GM12878 (cell line): ENCODE data around the gene DGKB. TPM values are rescaled to one million over a fixed set of nuclear protein-coding genes. Genes with fewer than 3 reads are reported as not detected.

Experiments used
- ATAC-seq: fragments of 200-7000 bp; cut with Tn5 transposase; 3 replicates; pipeline ENCODE4 v1.9.1; 2020; ENCODE audit warnings: mild to moderate bottlenecking, moderate library complexity
- BruUV-seq: library from RNA; stranded (reverse); fragments of 400-500 nt; replicated peaks from 2 replicates; lab custom pipeline; 2021; lab: Mats Ljungman, UMichigan
- CTCF ChIA-PET: fragments of 300-600 bp; sonication (Branson Sonifier 250); formaldehyde crosslinking; extraction: SDS; loops from one replicate; lab custom pipeline; 2021; ENCODE audit warnings: inconsistent platforms; lab: Yijun Ruan, JAX
- POLR2A ChIA-PET: fragments of 350-600 bp; formaldehyde crosslinking; extraction: SDS; loops from one replicate; lab custom pipeline; 2021; ENCODE audit warnings: inconsistent platforms; lab: Charles Lee
- RAD21 ChIA-PET: fragments of 300-600 bp; sonication (Branson Sonifier 250); formaldehyde crosslinking; loops from one replicate; lab custom pipeline; 2023; ENCODE audit warnings: antibody characterized with exemption; ENCODE audit not compliant: unreplicated experiment; lab: Charles Lee
- SMC1A ChIA-PET: fragments of 300-600 bp; sonication (Branson Sonifier 250); formaldehyde crosslinking; loops from one replicate; lab custom pipeline; 2023; ENCODE audit not compliant: unreplicated experiment, uncharacterized antibody; lab: Charles Lee
- DNase-seq: peaks from one replicate; pipeline ENCODE4 v3.0.0-alpha.2; 2011; ENCODE audit warnings: low read depth, low spot score
- FAIRE-seq: peaks from 3 replicates; lab custom pipeline; 2011; peaks lifted over from hg19 to GRCh38; lab: Jason Lieb, UNC
- H2AFZ ChIP-seq: 2 replicates; pipeline ENCODE4 v1.6.0; 2011; ENCODE audit warnings: low read depth, low read length, control low read depth; ENCODE audit not compliant: control insufficient read depth
- H3K27ac ChIP-seq: 2 replicates; pipeline ENCODE4 v1.5.1; 2011; ENCODE audit warnings: control low read depth; ENCODE audit not compliant: control insufficient read depth, insufficient read depth
- H3K27me3 ChIP-seq, 2 experiments: replicated peaks in 1 of 2; 2 replicates each; pipeline versions ENCODE4 v1.6.0 to v1.6.1; 2011; ENCODE audit warnings: low read length in 1 of 2; ENCODE audit not compliant: control insufficient read depth in 2 of 2, insufficient read depth in 2 of 2
- H3K36me3 ChIP-seq, 2 experiments: 2 replicates each; pipeline ENCODE4 v1.5.1; 2011; ENCODE audit warnings: low read length in 1 of 2; ENCODE audit not compliant: control insufficient read depth in 2 of 2, insufficient read depth in 2 of 2
- H3K4me1 ChIP-seq: 2 replicates; pipeline ENCODE4 v1.6.1; 2011; ENCODE audit warnings: mild to moderate bottlenecking, low read length, moderate library complexity, mixed read lengths; ENCODE audit not compliant: control insufficient read depth, insufficient read depth
- H3K4me2 ChIP-seq: 2 replicates; pipeline ENCODE4 v1.6.0; 2011; ENCODE audit warnings: control low read depth; ENCODE audit not compliant: control insufficient read depth, insufficient read depth
- H3K4me3 ChIP-seq: fragments of 200-600 bp; sonication (generic); 2 replicates; pipeline ENCODE4 v1.5.1; 2016
- H3K79me2 ChIP-seq: 2 replicates; pipeline ENCODE4 v1.6.0; 2011; ENCODE audit warnings: low read length; ENCODE audit not compliant: control insufficient read depth, insufficient read depth
- H3K9ac ChIP-seq: 2 replicates; pipeline ENCODE4 v1.8.0; 2011; ENCODE audit warnings: low read length, control low read depth, mixed read lengths; ENCODE audit not compliant: control insufficient read depth, insufficient read depth
- H3K9me3 ChIP-seq: replicated peaks from 3 replicates; pipeline ENCODE4 v1.5.1; 2011; ENCODE audit warnings: mild to moderate bottlenecking, low read length; ENCODE audit not compliant: control insufficient read depth, insufficient read depth
- H4K20me1 ChIP-seq: 2 replicates; pipeline ENCODE4 v1.6.0; 2011; ENCODE audit not compliant: control insufficient read depth, insufficient read depth
- ASH2L ChIP-seq: fragments of 300-600, 200-600 bp; sonication (generic); IDR thresholded peaks from 2 replicates; pipeline ENCODE4 v1.6.1; 2017; ENCODE audit warnings: low read depth, mild to moderate bottlenecking, borderline replicate concordance
- BHLHE40 ChIP-seq, 2 experiments: fragments of 450-650 bp in 1 of 2; IDR thresholded peaks; 2 replicates each; pipeline ENCODE4 v1.6.1; 2011 to 2017; ENCODE audit warnings: low read depth in 2 of 2, borderline replicate concordance in 1 of 2, improper control_type of control experiment in 1 of 2, low read length in 1 of 2, mild to moderate bottlenecking in 1 of 2
- CBFB ChIP-seq: IDR thresholded peaks from 2 replicates; pipeline ENCODE4 v1.6.1; 2016; ENCODE audit warnings: antibody characterized with exemption, low read depth
- GABPA ChIP-seq: IDR thresholded peaks from 2 replicates; pipeline ENCODE4 v1.6.1; 2014; ENCODE audit warnings: antibody characterized with exemption, low read depth, mild to moderate bottlenecking, inconsistent platforms
- MAX ChIP-seq: IDR thresholded peaks from 2 replicates; pipeline ENCODE4 v1.6.1; 2012; ENCODE audit warnings: low read depth, low read length, improper control_type of control experiment
- MXI1 ChIP-seq: fragments of 150-350 bp; IDR thresholded peaks from 2 replicates; pipeline ENCODE4 v1.6.1; 2011; ENCODE audit warnings: low read depth, mild to moderate bottlenecking, inconsistent platforms, low read length, improper control_type of control experiment
- PAX5 ChIP-seq: IDR thresholded peaks from 2 replicates; pipeline ENCODE4 v1.6.1; 2011; ENCODE audit warnings: low read depth, low read length, borderline replicate concordance
- PAX8 ChIP-seq: fragments of 450-650 bp; IDR thresholded peaks from 2 replicates; pipeline ENCODE4 v1.6.1; 2017; ENCODE audit warnings: mild to moderate bottlenecking, moderate library complexity
- YBX1 ChIP-seq: fragments of 450-650 bp; IDR thresholded peaks from 2 replicates; pipeline ENCODE4 v1.6.1; 2016; ENCODE audit warnings: antibody characterized with exemption
- ZBTB40 ChIP-seq: fragments of 450-650 bp; IDR thresholded peaks from 2 replicates; pipeline ENCODE4 v1.6.1; 2016; ENCODE audit warnings: mild to moderate bottlenecking, moderate library complexity, borderline replicate concordance
- ZSCAN29 ChIP-seq: fragments of 450-650 bp; IDR thresholded peaks from 2 replicates; pipeline ENCODE4 v1.6.1; 2017; ENCODE audit warnings: mild to moderate bottlenecking, moderate library complexity
- ZZZ3 ChIP-seq: IDR thresholded peaks from 2 replicates; pipeline ENCODE4 v1.6.1; 2011; ENCODE audit warnings: low read depth; ENCODE audit not compliant: control insufficient read depth, insufficient read length
- WGBS: methylation state at CpG from one replicate; pipeline ENCODE4 v1.1.6; 2016; ENCODE audit warnings: low lambda C conversion rate; ENCODE audit not compliant: insufficient replicate concordance, insufficient coverage; ENCODE audit errors: missing lambda C conversion rate; 5-methylcytosine and 5-hydroxymethylcytosine counted together
- in situ Hi-C: fragments of 300-500 bp; cut with MboI; formaldehyde crosslinking; loops from 9 replicates; pipeline ENCODE4 v1.14.3; 2018; ENCODE audit warnings: mixed read lengths
- intact Hi-C: fragments of 100-400 bp; cut with micrococcal nuclease; formaldehyde crosslinking; loops from one replicate; pipeline ENCODE4 v1.14.2; 2022; ENCODE audit not compliant: unreplicated experiment
- polyA plus RNA-seq, 11 experiments: library from polyadenylated mRNA; depleted of rRNA in 4 of 11; unstranded in 6 of 11; stranded (reverse) in 5 of 11; fragments of >200 nt; fragmentation: Nextera tagmentation in 4 of 11; fragmentation: Illumina TruSeq in 1 of 11; extraction: Ambion mirVana in 4 of 11; extraction: Trizol in 1 of 11; gene quantifications; 1 replicate in 1 of 11; 2 replicates in 10 of 11; pipeline versions ENCODE4 v1.2.1 to v1.2.3, GENCODE V29; 2011 to 2016; ENCODE audit warnings: inconsistent platforms in 2 of 11, missing spikeins in 2 of 11, low read depth in 1 of 11
- total RNA-seq, 4 experiments: library from RNA; depleted of rRNA in 3 of 4; stranded (reverse); fragments of >200 nt in 3 of 4; fragmentation: Illumina TruSeq in 1 of 4; extraction: Trizol in 1 of 4; gene quantifications; 2 replicates each; pipeline versions ENCODE4 v1.2.1 to v1.2.3, GENCODE V29; 2013 to 2021
- TF ChIP-seq, protein P1 (sequence below): fragments of 150-350 bp; IDR thresholded peaks from 2 replicates; pipeline ENCODE4 v1.6.1; 2014; ENCODE audit warnings: mild to moderate bottlenecking, low read depth, low read length

Gene DGKB
- total and polyA plus RNA-seq, 10 of the 15 experiments (the other 5 are each of a cell fraction or from before 2014, with no cell fraction given): 0.02 to 0.10 (median 0.04) TPM; not detected in 6

DNA sequence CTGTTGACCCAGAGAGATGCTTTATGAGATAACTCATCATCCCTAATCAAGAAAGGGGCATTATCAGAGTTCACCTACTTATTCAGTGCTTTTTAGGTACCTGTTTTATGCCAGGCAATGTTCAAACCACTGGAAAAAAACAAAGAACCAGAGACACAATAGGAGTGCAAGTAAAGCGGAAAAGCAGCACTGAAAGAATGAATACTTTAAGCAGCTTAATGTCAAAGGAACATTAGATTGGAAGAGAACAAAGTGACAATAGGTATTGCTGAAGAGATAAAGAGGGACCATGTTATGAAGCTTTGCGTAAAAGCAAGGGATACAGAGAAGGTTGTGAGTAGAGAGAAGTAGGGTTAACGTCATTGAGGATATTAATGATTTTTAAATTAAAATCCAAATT is 11.3 kb downstream of the DGKB start:
- Histone ChIP-seq H3K79me2 (no peaks in the 10 kb centered on the region), H3K27ac (no peak overlapping the region), H3K4me3 (no peak overlapping the region), H3K4me1 (no peaks in the 10 kb centered on the region), H3K4me2 (no peak overlapping the region), H4K20me1 (no peaks in the 10 kb centered on the region), H3K36me3 (no peaks in the 10 kb centered on the region), H3K27me3 (no peaks in the 10 kb centered on the region), H3K9ac (no peak overlapping the region), H2AFZ (no peak overlapping the region), H3K9me3 (no peaks in the 10 kb centered on the region)
- ChIA-PET CTCF (interaction anchor here (0.6 kb wide), 1 partner anchor 119 kb away, joined by 4 read pairs; no protein-coding TSS in a partner anchor), SMC1A (no interaction called here), RAD21 (no interaction called here), POLR2A (no interaction called here)
- in situ Hi-C loops (no loop called here), intact Hi-C loops (no loop called here)
- 45% methylated on average over 3 of the region's 3 CpGs for WGBS
- FAIRE-seq (no peak), DNase-seq (no peak), ATAC-seq (no peak)
- no TSS peak for BruUV-seq
- no peak for TF ChIP-seq ASH2L
- no peak for TF ChIP-seq YBX1
- TF ChIP-seq ZZZ3: no peak
- no peak for TF ChIP-seq PAX8
- no peak for TF ChIP-seq GABPA
- TF ChIP-seq PAX5: no peak
- TF ChIP-seq ZSCAN29: no peak
- TF ChIP-seq, protein P1, sequence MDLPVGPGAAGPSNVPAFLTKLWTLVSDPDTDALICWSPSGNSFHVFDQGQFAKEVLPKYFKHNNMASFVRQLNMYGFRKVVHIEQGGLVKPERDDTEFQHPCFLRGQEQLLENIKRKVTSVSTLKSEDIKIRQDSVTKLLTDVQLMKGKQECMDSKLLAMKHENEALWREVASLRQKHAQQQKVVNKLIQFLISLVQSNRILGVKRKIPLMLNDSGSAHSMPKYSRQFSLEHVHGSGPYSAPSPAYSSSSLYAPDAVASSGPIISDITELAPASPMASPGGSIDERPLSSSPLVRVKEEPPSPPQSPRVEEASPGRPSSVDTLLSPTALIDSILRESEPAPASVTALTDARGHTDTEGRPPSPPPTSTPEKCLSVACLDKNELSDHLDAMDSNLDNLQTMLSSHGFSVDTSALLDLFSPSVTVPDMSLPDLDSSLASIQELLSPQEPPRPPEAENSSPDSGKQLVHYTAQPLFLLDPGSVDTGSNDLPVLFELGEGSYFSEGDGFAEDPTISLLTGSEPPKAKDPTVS: no peak
- TF ChIP-seq ZBTB40: no peak
- no peak for TF ChIP-seq MXI1
- no peak for TF ChIP-seq CBFB
- no peak for TF ChIP-seq MAX
- no peak for TF ChIP-seq BHLHE40 (IDR thresholded peaks at IDR 0.05; ENCODE audit: borderline replicate concordance in 1 of 2, low read depth in 2 of 2, low read length in 1 of 2)
